NCI-H526 (cell line): ENCODE data around the gene CTCF.

ENCODE experiments used
- DNase-seq, 2 experiments: peaks; one replicate each; lab custom pipeline; 2025; lab: John Stamatoyannopoulos, UW

CTCF gene

GRCh38 chr16:67535201-67535600, 27.1 kb upstream of the CTCF start:
- no peak for DNase-seq

DNA sequence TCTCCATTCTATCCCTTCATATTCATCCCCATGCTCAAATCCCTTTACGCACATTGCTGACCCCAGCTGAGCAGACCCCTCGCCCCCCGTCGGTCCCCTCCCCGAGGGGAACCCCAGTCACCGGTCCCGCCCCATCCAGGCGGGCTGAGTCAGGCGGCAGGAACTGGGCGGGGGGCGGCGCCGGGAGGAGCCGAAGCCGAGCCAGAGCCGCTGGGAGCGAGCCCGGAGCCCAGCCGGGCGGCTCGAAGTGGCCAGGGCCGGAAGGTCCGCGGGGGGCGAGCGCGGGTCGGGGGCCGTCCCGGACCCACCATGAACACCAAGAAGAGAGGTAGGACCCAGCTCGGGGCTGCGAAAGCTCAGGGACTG, 25.1 kb upstream of the CTCF start:
- DNase-seq, result no peak

DNA sequence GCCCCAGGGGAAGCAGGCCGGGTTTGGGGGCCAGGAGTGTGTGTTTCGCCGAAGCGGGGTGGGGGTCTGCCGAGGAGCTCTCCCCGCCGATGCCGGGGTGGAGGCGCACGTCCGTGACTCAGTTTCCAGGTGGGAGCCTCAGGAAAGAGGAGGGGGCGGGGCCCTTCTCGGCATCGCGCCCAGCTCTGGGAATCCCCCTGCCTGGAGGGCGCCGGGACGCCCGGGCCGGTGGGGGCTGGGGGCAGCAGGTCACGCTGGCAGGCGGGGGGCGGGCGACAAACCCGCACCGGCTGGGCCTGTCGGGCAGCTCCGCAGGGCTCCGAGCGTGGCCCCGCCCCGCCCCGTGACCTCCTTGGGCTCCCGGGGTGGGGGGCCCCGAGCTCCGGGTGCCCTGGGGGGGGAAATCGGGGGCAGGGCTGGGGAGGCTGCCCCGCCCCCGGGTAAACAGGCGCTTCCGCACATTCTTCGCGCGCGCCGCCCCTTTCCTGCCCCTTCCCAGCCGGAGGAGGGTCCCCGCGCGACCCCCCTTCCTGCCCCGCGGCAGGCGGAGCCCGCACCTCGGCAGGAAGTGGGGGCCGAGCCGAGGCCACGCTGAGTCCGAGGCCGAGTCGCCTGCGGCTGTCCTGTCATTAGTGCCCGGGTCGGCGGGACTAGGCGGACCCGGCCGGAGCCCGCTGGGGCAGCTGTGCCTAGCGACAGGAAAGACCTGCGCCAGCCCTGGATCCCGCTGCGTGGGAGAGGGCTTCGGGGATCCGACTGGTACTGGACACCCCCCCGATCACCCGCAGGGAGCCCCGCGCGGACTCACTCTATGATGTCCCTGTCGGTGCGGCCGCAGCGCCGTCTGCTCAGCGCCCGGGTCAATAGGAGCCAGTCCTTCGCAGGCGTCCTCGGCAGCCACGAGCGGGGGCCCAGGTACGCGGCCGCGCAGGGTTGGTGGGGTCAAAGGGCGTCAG, 24.4 kb upstream of the CTCF start:
- DNase-seq, result peak in 1 of 2 experiments; percentile 29

DNA sequence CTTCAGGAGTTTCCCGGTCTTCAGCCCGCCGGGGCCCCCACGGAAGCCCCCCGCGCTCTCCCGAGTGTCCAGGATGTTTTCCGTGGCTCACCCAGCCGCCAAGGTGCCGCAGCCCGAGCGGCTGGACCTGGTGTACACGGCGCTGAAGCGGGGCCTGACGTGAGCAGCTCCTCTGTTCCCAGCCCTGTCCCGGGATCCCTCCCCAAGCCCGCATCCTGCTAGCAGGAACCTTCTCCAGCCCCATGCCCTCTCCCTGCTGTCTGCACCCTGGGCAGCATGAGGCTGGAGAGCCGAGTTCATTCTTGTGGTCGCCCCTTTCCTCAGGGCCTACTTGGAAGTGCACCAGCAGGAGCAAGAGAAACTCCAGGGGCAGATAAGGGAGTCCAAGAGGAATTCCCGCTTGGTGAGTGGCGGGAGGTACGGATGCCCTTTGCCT, 23.6 kb upstream of the CTCF start:
- no peak for DNase-seq

DNA sequence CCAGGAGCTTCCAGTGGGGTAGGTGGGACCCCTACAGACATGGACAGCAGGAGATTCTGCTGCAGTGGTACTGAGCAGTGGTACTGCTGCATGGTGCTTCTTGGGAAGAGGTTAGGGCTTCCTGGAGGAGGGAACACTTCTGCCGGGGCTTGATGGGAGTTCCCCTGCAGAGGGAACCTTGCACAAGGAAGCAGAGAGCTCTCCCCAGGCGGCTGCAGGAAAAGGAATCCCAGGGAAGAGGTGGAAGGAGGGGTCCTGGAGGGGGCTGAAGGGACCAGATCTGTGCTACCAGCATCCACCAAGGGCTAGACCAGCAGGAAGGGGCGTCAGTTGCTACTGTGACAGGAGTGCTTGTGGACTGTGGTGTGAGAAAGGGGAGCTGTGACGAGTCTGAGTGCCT, 23.1 kb upstream of the CTCF start:
- DNase-seq, result no peak

GRCh38 chr16:67539691-67540635, 22.4 kb upstream of the CTCF start:
- no peak for DNase-seq

GRCh38 chr16:67540756-67541155, 21.6 kb upstream of the CTCF start:
- no peak for DNase-seq

DNA sequence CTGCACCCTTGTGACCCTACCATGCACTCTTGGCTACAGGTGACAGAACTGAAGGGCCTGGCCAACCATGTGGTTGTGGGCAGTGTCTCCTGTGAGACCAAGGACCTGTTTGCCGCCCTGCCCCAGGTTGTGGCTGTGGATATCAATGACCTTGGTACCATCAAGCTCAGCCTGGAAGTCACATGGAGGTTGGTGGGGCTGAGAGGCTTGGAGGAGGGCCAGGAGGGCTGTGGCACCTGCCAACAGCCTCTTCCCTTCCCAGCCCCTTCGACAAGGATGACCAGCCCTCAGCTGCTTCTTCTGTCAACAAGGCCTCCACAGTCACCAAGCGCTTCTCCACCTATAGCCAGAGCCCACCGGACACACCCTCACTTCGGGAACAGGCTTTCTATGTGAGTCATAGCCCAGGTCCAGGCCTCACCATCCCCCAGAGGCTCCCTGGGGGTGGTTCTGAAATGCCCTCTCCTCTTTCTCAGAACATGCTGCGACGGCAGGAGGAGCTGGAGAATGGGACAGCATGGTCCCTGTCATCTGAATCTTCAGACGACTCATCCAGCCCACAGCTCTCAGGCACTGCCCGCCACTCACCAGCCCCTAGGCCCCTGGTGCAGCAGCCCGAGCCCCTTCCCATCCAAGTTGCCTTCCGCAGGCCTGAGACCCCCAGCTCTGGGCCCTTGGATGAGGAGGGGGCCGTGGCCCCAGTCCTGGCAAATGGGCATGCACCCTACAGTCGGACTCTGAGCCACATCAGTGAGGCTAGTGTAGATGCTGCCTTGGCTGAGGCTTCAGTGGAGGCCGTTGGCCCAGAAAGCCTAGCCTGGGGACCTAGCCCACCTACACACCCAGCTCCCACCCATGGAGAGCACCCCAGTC, 20.7 kb upstream of the CTCF start:
- no peak for DNase-seq

DNA sequence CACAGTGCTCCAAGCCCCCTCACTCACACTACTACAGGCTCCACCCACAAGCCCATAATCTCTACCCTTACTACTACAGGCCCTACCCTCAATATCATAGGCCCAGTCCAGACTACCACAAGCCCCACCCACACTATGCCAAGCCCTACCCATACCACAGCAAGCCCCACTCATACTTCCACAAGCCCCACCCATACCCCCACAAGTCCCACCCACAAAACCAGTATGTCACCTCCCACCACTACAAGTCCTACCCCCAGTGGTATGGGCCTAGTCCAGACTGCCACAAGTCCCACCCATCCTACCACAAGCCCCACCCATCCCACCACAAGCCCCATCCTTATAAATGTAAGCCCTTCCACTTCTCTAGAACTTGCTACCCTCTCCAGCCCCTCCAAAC, 19.9 kb upstream of the CTCF start:
- DNase-seq, result no peak

- no peak for DNase-seq
Measured at GRCh38 chr16:67543036-67543435, 19.3 kb upstream of the CTCF start.

DNA sequence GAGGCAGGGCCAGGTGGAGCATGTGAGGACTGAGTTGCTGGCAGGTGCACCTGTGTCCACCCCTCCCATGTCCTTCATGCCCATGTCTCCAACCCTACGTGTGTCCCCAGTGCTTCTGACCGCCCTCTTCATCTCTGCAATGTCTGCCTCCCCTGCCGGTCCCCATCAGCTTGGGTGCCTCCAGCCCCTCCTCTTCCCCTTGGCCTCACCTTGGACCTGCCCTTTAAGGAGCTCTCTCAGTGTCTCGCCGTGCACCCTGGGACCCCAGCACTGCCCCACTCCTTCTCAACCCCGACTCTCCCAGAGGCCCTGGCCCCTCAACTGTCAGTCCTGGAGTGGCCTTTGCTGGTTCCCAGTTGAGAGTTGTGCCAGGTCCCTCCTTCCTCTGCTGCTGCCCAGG, 18.7 kb upstream of the CTCF start:
- no peak for DNase-seq

- no peak for DNase-seq
Measured at GRCh38 chr16:67544329-67544841, 17.9 kb upstream of the CTCF start.

- no peak for DNase-seq
Measured at GRCh38 chr16:67544844-67545664, 17.3 kb upstream of the CTCF start.

DNA sequence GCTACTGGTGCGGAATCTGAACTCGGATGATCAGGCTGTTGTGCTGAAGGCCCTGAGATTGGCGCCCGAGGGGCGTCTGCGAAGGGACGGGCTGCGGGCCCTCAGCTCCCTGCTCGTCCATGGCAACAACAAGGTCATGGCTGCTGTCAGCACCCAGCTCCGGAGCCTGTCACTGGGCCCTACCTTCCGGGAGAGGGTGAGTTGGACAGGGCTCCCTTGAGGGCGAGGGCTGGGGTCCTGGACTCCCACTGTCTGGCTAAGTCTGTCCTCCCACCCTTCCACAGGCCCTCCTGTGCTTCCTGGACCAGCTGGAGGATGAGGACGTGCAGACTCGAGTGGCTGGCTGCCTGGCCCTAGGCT, 16.7 kb upstream of the CTCF start:
- DNase-seq, result no peak

DNA sequence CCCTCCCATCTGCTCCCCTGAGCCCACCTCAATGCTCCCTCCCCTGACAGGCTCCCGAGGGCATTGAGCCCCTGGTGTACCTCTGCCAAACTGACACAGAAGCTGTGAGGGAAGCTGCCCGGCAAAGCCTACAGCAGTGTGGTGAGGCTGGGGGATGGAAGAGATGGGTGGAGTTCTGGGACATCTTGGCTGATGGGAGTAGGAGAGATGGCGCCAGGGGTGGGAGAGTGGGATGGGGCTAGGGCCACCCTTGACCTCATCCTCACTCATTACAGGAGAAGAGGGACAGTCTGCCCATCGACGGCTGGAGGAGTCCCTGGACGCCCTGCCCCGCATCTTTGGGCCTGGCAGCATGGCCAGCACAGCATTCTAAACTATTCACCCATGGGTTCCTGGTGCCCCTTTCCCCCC, 16.2 kb upstream of the CTCF start:
- DNase-seq, result no peak

- peak in 1 of 2 experiments; percentile 73 for DNase-seq
Measured at GRCh38 chr16:67546761-67547422, 15.4 kb upstream of the CTCF start.

DNA sequence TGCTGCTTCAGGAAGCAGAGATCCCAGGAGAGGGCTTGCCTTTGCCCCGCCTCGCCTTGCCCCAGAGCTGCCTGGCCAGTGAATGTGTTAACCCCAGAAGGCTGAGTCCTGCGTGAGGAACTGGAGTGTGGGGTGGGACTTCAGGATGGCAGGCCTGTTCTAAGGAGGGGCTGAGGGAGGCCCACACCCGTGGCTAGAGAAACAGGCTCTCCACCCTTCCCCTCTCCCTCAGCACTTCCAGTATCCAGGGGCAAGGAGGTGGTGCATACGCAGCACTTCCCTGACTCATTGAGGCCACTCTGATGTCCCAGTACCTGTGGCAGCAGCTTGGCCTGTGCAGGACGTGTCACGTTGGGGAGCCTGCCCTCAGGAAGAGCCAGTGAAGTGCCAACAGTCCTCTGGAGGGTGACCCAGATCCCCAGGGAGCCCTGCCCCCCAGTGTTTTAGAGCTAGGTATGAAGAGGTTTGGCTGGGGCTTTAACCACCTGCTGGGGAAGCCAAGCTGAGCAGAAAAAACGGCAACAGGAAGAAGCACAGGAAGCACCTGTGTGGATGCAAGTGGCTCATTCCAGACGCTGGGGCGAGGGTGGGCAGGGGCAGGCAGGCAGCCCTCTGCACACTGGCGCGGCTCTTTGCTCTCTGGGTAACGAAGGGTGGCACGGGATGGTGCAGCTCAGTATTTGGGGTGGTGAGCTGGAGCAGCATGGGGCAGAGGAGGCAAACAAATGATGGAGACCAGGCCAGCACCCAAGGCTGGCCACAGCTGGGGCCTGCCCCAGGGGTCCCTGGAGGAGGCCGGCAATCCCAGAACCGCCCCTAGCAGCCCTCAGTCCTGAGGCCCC, 14.7 kb upstream of the CTCF start:
- no peak for DNase-seq

- DNase-seq, result no peak
Measured at GRCh38 chr16:67548265-67549126, 13.8 kb upstream of the CTCF start.
